GOT3 (cell line): Measurements from ENCODE around the gene NDUFA6.
"Not testable (repeated sequence)": the region's sequence is repeated elsewhere in the genome, so short reads cannot be mapped to it uniquely, and the experiment has no call there.

Experiments
- DNase-seq: peaks from one replicate; lab custom pipeline; 2025; ENCODE audit warnings: mixed read lengths; lab: John Stamatoyannopoulos, UW

The NDUFA6 gene

DNA sequence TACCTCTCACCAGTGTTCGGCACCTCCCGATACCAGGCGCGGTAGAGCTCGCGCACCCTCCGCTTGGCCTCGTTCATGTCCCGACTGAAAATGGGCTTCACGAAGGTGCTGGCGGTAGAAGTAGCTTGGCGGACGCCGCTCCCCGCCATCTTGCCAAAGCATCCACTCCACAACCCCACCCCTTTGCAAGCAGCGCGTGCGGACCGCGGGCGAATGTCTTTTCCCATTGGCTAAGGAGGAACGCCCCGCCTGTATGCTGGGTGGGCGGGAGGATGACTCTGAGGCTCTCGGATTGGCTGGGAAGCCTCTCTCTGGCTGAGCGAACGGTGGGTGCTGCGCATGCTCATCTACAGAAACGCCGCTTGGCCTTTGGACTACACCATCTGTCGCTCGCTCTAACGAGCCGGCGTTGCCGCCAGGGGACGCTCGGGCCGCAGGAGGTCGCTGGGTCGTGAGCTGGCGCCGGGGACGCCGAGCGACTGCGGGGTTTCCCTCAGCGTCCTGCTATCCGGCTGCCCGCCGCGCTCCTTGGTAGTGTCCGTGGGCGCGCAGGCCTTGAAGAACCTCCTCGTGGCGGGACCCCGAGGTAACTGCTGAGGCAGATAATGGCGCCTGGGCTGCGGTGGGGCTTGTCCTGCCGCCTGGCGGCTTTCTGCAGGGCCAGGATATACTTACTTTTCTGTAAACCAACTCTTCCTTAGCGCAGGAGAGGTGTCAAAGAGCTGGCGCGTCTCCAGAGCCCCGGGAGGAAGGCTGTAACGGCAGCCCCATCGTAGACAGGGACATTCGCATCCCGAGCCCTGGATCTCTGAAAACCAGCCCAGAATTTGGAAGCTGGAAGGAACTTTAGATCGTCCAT is at the start of gene NDUFA6:
TSS of gene NDUFA6 (minus strand) at position 177 of the 859 bp plus-strand sequence. CDS start at position 149, 28 bp downstream.
- DNase-seq, result peak; percentile 90

- DNase-seq, result not testable (repeated sequence)
Measured at GRCh38 chr22:42140153-42140552, 49.6 kb upstream of the NDUFA6 start.

GRCh38 chr22:42139508-42139907 is 48.9 kb upstream of the NDUFA6 start:
- not testable (repeated sequence) for DNase-seq

- DNase-seq, result no peak
Measured at GRCh38 chr22:42138972-42139371, 48.4 kb upstream of the NDUFA6 start.

GRCh38 chr22:42138122-42138770 is 47.7 kb upstream of the NDUFA6 start:
- no peak for DNase-seq

GRCh38 chr22:42135688-42136087 is 45.1 kb upstream of the NDUFA6 start:
- DNase-seq, result not testable (repeated sequence)

DNA sequence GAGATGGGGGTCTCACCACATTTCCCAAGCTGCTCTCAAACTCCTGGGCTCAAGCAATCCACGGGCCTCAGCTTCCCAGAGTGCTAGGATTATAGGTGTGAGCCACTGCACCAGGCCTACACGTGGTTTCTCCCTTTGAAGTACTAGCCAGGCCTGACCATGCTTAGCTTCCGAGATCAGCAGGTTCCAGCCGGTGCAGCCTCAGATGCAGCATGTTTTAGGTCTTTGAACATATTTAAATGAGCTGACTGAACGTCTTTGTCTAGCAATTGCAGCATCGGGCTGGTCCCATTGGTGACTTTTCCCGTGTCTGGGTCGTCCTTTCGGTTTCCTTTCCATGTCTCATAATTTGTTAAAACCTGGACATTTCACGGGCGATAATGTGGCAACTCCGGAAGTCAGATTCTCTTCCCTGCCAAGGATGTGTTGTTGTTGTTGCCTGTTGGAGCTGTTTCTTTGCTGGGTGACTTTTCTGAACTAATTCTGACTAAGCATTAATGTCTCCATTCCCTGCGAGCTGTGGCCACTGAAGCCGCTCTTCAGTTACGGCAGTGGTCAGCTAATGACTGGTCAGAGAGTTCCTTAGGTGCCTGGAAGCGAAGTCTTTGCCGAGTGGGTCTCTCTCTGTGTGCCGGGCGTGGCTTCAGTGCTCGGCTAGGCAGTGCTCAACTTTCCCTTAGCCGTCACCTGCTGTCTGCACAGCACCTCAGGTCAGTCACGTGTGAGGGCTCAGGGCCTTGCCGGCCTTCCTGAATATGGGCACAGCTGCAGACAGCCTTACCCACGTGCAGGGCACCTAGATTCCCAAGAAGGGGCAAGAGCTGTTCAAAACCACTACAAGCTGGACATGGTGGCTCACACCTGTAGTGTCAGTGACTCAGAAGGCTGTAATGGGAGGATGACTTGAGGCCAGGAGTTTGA is 43.8 kb upstream of the NDUFA6 start:
- no peak for DNase-seq

GRCh38 chr22:42132457-42132856 is 41.9 kb upstream of the NDUFA6 start:
- no peak for DNase-seq

- no peak for DNase-seq
Measured at GRCh38 chr22:42131562-42131961, 41.0 kb upstream of the NDUFA6 start.

GRCh38 chr22:42130639-42131431 is 40.3 kb upstream of the NDUFA6 start, which contains the start of gene CYP2D6:
TSS of gene CYP2D6 (minus strand) at chr22:42130810. CDS start at chr22:42130791, 19 bp downstream.
- not testable (repeated sequence) for DNase-seq

DNA sequence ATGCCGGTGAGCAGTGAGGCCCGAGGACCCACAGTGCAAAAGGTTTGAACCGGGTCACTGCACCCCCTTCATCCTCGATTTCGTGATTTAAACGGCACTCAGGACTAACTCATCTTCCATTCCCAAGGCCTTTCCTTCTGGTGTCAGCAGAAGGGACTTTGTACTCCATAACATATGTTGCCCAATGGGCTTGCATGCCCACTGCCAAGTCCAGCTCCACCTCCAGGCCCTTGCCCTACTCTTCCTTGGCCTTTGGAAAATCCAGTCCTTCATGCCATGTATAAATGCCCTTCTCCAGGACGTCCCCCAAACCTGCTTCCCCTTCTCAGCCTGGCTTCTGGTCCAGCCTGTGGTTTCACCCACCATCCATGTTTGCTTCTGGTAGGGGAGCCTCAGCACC is 39.6 kb upstream of the NDUFA6 start:
- DNase-seq, result not testable (repeated sequence)

- not testable (repeated sequence) for DNase-seq
Measured at GRCh38 chr22:42128776-42129694, 38.5 kb upstream of the NDUFA6 start.

DNA sequence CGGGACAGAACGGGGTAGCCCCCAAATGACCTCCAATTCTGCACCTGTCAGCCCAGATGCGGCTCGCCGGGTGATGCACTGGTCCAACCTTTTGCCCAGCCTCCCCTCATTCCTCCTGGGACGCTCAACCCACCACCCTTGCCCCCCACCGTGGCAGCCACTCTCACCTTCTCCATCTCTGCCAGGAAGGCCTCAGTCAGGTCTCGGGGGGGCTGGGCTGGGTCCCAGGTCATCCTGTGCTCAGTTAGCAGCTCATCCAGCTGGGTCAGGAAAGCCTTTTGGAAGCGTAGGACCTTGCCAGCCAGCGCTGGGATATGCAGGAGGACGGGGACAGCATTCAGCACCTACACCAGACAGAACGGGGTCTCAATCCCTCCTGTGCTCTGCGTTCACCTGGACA is 37.4 kb upstream of the NDUFA6 start:
- not testable (repeated sequence) for DNase-seq

GRCh38 chr22:42127606-42128005 is 37.0 kb upstream of the NDUFA6 start:
- DNase-seq, result no peak

DNA sequence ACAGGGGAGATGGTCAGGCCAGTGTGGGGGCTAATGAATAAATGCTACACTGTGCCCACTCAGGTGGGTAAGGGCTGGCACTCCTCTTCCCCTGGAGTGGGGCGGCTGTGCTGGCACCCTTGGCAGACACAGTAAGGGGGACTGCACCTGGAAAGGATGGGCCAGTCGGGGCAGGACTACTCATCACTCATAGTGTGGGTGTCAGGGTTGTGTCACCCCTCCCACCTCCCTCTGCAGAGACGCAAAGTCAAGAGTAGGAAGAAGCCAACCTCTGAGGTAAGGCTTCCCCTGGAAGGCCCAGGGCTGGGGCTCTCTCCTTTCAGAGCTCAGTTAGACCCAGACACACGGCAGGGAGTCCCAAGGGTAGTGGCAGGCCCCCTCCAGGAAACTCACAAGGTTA is 33.0 kb upstream of the NDUFA6 start:
- not testable (repeated sequence) for DNase-seq

DNA sequence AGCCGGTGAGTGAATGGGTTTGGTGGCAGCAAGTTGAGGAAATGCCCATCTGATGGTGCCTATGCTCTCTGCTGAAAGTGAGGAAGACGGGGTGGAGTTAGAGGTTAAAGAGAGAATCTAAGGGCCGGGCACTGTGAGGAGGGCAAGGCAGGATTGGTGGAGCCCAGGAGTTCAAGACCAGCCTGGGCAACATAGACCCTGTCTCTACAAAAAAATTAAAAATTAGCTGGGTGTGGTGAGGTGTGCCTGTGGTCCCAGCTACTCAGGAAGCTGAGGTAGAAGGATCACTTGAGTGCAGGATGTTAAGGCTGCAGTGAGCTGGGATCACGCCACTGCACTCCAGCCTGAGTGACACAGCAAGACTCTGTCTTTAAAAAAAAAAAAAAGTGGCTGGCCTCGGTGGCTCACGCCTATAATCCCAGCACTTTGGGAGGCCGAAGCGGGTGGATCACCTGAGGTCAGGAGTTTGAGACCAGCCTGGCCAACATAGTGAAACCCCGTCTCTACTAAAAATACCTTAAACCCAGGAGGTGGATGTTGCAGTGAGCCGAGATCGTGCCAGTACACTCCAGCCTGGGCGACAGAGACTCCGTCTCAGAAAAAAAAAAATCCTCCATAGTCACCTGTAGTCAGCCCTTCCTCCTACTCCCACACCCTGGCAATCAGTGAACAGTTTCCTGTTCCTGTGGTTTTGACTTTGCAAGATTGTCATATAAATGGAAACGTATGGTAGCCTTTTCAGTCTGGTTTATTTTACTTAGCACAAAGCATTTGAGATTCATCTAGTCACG is 29.9 kb upstream of the NDUFA6 start:
- not testable (repeated sequence) for DNase-seq

GRCh38 chr22:42116848-42117424 is 26.4 kb upstream of the NDUFA6 start:
- DNase-seq, result no peak

DNA sequence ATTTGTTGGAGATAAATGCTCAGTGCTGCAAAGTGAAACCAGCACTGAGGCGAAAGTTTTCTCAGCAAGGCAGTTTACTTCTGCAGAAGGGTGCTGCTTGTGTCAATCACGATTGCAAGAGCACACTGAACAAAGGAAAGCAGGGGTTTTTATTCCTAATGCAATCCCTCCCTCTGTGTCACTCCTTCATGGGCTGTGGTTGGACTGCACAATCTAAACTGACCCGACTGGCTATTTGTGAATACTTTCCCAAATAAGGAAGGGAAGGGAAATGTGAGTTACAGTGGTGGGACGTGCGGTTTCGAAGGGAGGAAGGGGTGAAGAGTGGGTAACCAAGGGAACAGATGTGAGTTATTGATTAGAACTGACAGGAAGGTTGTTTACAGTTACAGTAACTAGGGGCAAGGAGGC is 24.9 kb upstream of the NDUFA6 start:
- not testable (repeated sequence) for DNase-seq

GRCh38 chr22:42114721-42115120 is 24.1 kb upstream of the NDUFA6 start:
- no peak for DNase-seq
